Body of pancreas (tissue), 4 donors: ENCODE data around the gene PRPF39. TPM values are rescaled to one million over a fixed set of nuclear protein-coding genes. Genes with fewer than 3 reads are reported as not detected.

Source experiments
- ATAC-seq: fragments of 150-250 bp; one replicate; pipeline ENCODE4 v1.9.1; 2016
- DNase-seq, 4 donors: peaks; one replicate each; pipeline ENCODE4 v3.0.0-alpha.2; 2019
- H3K27ac ChIP-seq, 4 donors: fragments of 200-600 bp; sonication (generic); 1 replicate in 3 of 4; 2 replicates in 1 of 4; pipeline versions ENCODE4 v1.5.1 to v1.6.1; 2016 to 2019; ENCODE audit warnings: mild to moderate bottlenecking in 1 of 4, mixed read lengths in 1 of 4, moderate library complexity in 1 of 4
- H3K27me3 ChIP-seq, 2 donors: fragments of 200-600 bp; sonication (generic); one replicate each; pipeline ENCODE4 v1.6.0; 2016; ENCODE audit warnings: mild to moderate bottlenecking in 1 of 2
- H3K36me3 ChIP-seq, 2 donors: fragments of 200-600 bp; sonication (generic); replicated peaks in 1 of 2; 2 replicates each; pipeline ENCODE4 v1.5.1; 2016; ENCODE audit warnings: low read depth in 2 of 2; ENCODE audit not compliant: insufficient read depth in 1 of 2
- H3K4me1 ChIP-seq: fragments of 200-600 bp; sonication (generic); one replicate; pipeline ENCODE4 v1.6.0; 2016
- H3K4me3 ChIP-seq, 2 donors: fragments of 200-600 bp; sonication (generic); 1 replicate in 1 of 2; 2 replicates in 1 of 2; pipeline ENCODE4 v1.5.1; 2016 to 2019
- H3K9me3 ChIP-seq, 3 donors: fragments of 200-600 bp; sonication (generic); 1 replicate in 2 of 3; 2 replicates in 1 of 3; pipeline ENCODE4 v1.5.1; 2016
- POLR2A ChIP-seq, 3 donors: fragments of 450-650 bp; IDR thresholded peaks; one replicate each; pipeline ENCODE4 v1.6.1; 2016; ENCODE audit warnings: antibody characterized with exemption in 3 of 3, mild to moderate bottlenecking in 2 of 3
- WGBS, 2 donors: methylation state at CpG; one replicate each; pipeline ENCODE4 v1.1.5; 2017; 5-methylcytosine and 5-hydroxymethylcytosine counted together
- intact Hi-C: fragments of 100-400 bp; cut with DNase I; formaldehyde crosslinking; loops from one replicate; pipeline ENCODE4 v1.15.1; 2023
- total RNA-seq, 2 donors: library from RNA; depleted of rRNA; stranded (reverse); fragments of >200 nt; gene quantifications; one replicate each; pipeline ENCODE4 v1.1.0, GENCODE V29; 2016
- TF ChIP-seq, protein P1 (sequence below), 7 experiments: fragments of 450-650 bp in 4 of 7; fragments of 200-600 bp in 3 of 7; sonication (generic) in 3 of 7; IDR thresholded peaks; one replicate each; pipeline ENCODE4 v1.5.1; 2016 to 2019; ENCODE audit warnings: antibody characterized with exemption in 7 of 7

Gene PRPF39, protein sequence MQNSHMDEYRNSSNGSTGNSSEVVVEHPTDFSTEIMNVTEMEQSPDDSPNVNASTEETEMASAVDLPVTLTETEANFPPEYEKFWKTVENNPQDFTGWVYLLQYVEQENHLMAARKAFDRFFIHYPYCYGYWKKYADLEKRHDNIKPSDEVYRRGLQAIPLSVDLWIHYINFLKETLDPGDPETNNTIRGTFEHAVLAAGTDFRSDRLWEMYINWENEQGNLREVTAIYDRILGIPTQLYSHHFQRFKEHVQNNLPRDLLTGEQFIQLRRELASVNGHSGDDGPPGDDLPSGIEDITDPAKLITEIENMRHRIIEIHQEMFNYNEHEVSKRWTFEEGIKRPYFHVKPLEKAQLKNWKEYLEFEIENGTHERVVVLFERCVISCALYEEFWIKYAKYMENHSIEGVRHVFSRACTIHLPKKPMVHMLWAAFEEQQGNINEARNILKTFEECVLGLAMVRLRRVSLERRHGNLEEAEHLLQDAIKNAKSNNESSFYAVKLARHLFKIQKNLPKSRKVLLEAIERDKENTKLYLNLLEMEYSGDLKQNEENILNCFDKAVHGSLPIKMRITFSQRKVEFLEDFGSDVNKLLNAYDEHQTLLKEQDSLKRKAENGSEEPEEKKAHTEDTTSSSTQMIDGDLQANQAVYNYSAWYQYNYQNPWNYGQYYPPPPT
- total RNA-seq, result 10 to 100 TPM; 21.4 to 28.8 TPM

DNA sequence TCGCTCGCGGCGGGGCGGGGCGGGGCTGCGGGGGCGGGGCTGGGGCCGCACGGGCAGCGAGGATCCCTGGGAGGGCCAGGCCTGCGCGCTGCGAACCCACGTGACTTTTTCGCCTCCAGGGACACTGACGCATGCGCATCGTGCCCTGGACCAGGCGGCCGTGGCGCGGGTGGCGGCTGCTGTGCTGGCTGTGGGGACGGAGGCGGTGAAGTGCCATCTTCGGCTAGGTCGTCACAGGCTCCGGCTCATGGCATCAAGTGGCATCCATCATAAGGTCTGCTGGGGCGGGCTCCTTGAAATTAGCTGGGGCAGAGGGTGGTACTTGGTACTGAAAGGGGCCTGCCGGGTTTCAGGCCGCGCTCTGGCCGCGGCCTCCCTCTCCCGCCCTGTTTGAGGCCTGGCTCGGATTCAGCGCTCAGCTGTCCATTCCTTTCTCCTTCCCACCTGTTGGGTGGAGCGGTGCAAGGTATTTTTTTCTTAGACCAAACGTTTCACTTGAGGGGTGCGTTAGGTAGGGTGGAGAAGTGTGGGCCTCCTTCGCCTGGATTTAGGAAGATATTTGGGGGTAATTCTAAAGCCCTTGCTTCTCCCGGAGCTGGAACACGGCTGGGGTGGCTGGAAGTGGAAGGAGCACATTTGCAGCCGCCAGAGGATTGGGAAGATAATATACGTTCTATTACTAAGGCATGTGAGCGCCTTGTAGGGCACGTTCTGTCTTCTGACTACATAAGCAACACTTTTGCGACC is at the start of gene PRPF39:
Gene PRPF39 (plus strand): TSS at position 141 of the 747 bp plus-strand sequence. CDS start 11,124 bp downstream, outside the sequence.
- peak within 1 kb of the TSS; percentile 77 to 90 (median 89) for H3K27ac ChIP-seq
- no peaks in the 10 kb centered on the region for H3K36me3 ChIP-seq
- ATAC-seq (peak; percentile 99), DNase-seq (peak; percentile 96 to 97 (median 96))
- 0 to 1% methylated on average over 22 to 48 of the region's 49 CpGs for WGBS, 2 donors
- H3K4me1 ChIP-seq, result peaks cover 52% of the 10 kb centered on the region
- no peaks in the 10 kb centered on the region for H3K9me3 ChIP-seq
- peak within 1 kb of the TSS; percentile 44 to 83 for H3K4me3 ChIP-seq
- peak; percentile 77 to 94 (median 90) for TF ChIP-seq POLR2A (IDR thresholded peaks at IDR 0.05)
- TF ChIP-seq, protein P1, sequence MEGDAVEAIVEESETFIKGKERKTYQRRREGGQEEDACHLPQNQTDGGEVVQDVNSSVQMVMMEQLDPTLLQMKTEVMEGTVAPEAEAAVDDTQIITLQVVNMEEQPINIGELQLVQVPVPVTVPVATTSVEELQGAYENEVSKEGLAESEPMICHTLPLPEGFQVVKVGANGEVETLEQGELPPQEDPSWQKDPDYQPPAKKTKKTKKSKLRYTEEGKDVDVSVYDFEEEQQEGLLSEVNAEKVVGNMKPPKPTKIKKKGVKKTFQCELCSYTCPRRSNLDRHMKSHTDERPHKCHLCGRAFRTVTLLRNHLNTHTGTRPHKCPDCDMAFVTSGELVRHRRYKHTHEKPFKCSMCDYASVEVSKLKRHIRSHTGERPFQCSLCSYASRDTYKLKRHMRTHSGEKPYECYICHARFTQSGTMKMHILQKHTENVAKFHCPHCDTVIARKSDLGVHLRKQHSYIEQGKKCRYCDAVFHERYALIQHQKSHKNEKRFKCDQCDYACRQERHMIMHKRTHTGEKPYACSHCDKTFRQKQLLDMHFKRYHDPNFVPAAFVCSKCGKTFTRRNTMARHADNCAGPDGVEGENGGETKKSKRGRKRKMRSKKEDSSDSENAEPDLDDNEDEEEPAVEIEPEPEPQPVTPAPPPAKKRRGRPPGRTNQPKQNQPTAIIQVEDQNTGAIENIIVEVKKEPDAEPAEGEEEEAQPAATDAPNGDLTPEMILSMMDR (IDR thresholded peaks at IDR 0.05), result no peak
- no peaks in the 10 kb centered on the region for H3K27me3 ChIP-seq
- intact Hi-C loops, result no loop called here

DNA sequence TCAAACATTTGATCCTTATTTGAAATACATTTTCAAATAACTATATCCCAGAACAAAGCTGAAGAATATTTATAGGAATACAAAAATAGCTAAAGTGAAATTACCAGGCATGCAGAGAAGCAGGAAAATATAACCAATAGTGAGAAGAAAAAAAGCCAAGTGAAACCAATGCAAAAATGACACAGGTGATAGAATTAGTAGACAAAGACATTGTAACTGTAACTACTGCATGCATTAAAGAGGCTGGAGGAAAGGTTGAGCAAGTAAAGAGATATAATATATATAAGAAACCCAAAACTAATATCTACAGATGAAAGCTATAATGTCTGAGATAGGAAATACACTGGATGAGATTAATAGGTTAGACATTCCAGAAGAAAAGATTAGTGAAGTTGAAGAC is 49.2 kb upstream of the PRPF39 start:
- Histone ChIP-seq H3K27ac (no peak overlapping the region), H3K36me3 (peaks cover 0 to 14% of the 10 kb centered on the region in 2 donors), H3K27me3 (no peaks in the 10 kb centered on the region), H3K4me1 (no peaks in the 10 kb centered on the region), H3K4me3 (no peak overlapping the region), H3K9me3 (no peaks in the 10 kb centered on the region)
- DNase-seq, result no peak
- TF ChIP-seq POLR2A (IDR thresholded peaks at IDR 0.05), result no peak
- no peak for ATAC-seq
- intact Hi-C loops, result no loop called here

GRCh38 chr14:45038256-45038655 is 45.7 kb upstream of the PRPF39 start:
- intact Hi-C loops, result no loop called here
- no peaks in the 10 kb centered on the region for H3K4me1 ChIP-seq
- H3K36me3 ChIP-seq, result peaks cover 0 to 12% of the 10 kb centered on the region in 2 donors
- 84% methylated on average over 5 of the region's 5 CpGs; no CpG with 5 or more reads in 1 of the 2 donors for WGBS, 2 donors
- ATAC-seq, result no peak
- no peak for TF ChIP-seq POLR2A (IDR thresholded peaks at IDR 0.05)
- TF ChIP-seq, protein P1 (IDR thresholded peaks at IDR 0.05), result no peak
- H3K27ac ChIP-seq, result no peak overlapping the region
- no peaks in the 10 kb centered on the region for H3K27me3 ChIP-seq
- no peak for DNase-seq
- no peaks in the 10 kb centered on the region for H3K9me3 ChIP-seq
- no peak overlapping the region for H3K4me3 ChIP-seq

DNA sequence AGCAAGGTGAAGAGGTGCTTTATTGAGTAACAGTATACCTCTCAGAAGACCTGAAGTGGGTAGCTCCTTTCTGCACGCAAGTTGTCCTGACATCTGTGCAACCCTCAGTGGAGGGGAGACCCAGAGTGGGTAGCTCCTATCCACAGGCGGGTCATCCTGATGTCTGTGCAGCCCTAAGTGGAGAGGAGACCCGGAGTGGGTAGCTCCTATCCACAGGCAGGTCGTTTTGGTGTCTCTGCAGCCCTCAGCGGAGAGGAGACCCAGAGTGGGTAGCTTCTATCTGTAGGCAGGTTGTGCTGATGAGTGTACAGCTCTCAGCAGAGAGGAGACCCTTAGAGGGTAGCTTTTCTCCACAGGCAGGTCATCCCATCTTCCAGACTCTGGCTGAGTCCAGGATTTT is 45.1 kb upstream of the PRPF39 start:
- ATAC-seq (no peak), DNase-seq (no peak)
- no peaks in the 10 kb centered on the region for H3K9me3 ChIP-seq
- H3K27ac ChIP-seq, result no peak overlapping the region
- no peak overlapping the region for H3K4me3 ChIP-seq
- intact Hi-C loops, result no loop called here
- H3K4me1 ChIP-seq, result no peaks in the 10 kb centered on the region
- WGBS, 2 donors, result 96 to 100% methylated on average over 1 to 5 of the region's 5 CpGs
- H3K27me3 ChIP-seq, result no peaks in the 10 kb centered on the region
- TF ChIP-seq, protein P1 (IDR thresholded peaks at IDR 0.05), result no peak
- no peak for TF ChIP-seq POLR2A (IDR thresholded peaks at IDR 0.05)
- H3K36me3 ChIP-seq, result peaks cover 0 to 8% of the 10 kb centered on the region in 2 donors

GRCh38 chr14:45039390-45039789 is 44.5 kb upstream of the PRPF39 start:
- Histone ChIP-seq H3K9me3 (no peaks in the 10 kb centered on the region), H3K27ac (no peak overlapping the region), H3K4me1 (no peaks in the 10 kb centered on the region), H3K36me3 (peaks cover 0 to 10% of the 10 kb centered on the region in 2 donors), H3K4me3 (no peak overlapping the region), H3K27me3 (no peaks in the 10 kb centered on the region)
- no peak for ATAC-seq
- intact Hi-C loops, result no loop called here
- 87% methylated on average over 2 of the region's 2 CpGs; no CpG with 5 or more reads in 1 of the 2 donors for WGBS, 2 donors
- TF ChIP-seq, protein P1 (IDR thresholded peaks at IDR 0.05), result no peak
- no peak for TF ChIP-seq POLR2A (IDR thresholded peaks at IDR 0.05)
- DNase-seq, result no peak
